Memory B cell (primary cell): Measurements from ENCODE around the gene BCL2L13.
"Not testable (repeated sequence)": the region's sequence is repeated elsewhere in the genome, so short reads cannot be mapped to it uniquely, and the experiment has no call there.

Experiments used
- ATAC-seq: fragments of 150-1000 bp; cut with Tn5 transposase; 2 replicates; pipeline ENCODE4 v1.10.0; 2021; ENCODE audit warnings: low read depth, mild to moderate bottlenecking, moderate library complexity
- DNase-seq, 2 donors: peaks; one replicate each; pipeline ENCODE4 v3.0.0; 2022; ENCODE audit warnings: low spot score in 2 of 2
- H3K27ac Mint-ChIP-seq: one replicate; pipeline ENCODE4 v1.8.0; 2022; ENCODE audit warnings: mild to moderate bottlenecking, moderate library complexity, mixed read lengths
- H3K27me3 Mint-ChIP-seq: one replicate; pipeline ENCODE4 v1.8.0; 2022; ENCODE audit warnings: mixed read lengths
- H3K36me3 Mint-ChIP-seq: one replicate; pipeline ENCODE4 v1.8.0; 2022; ENCODE audit warnings: mild to moderate bottlenecking, mixed read lengths
- H3K4me1 Mint-ChIP-seq: one replicate; pipeline ENCODE4 v1.8.0; 2022; ENCODE audit warnings: mixed read lengths
- H3K4me3 Mint-ChIP-seq: one replicate; pipeline ENCODE4 v1.8.0; 2022; ENCODE audit warnings: mild to moderate bottlenecking, moderate library complexity, mixed read lengths
- H3K9me3 Mint-ChIP-seq: one replicate; pipeline ENCODE4 v1.8.0; 2022; ENCODE audit warnings: mixed read lengths

The BCL2L13 gene

GRCh38 chr22:17647452-17647851 lies 8.9 kb downstream of the BCL2L13 start:
- H3K27me3 Mint-ChIP-seq = no peaks in the 10 kb centered on the region
- H3K9me3 Mint-ChIP-seq = no peaks in the 10 kb centered on the region
- peaks cover 2% of the 10 kb centered on the region for H3K36me3 Mint-ChIP-seq
- no peak overlapping the region for H3K4me3 Mint-ChIP-seq
- no peak for DNase-seq
- H3K4me1 Mint-ChIP-seq = peaks cover 3% of the 10 kb centered on the region
- ATAC-seq = no peak
- H3K27ac Mint-ChIP-seq = no peak overlapping the region

GRCh38 chr22:17647991-17648390 lies 9.4 kb downstream of the BCL2L13 start:
- no peak for ATAC-seq
- peaks cover 3% of the 10 kb centered on the region for H3K4me1 Mint-ChIP-seq
- peaks cover 2% of the 10 kb centered on the region for H3K36me3 Mint-ChIP-seq
- H3K9me3 Mint-ChIP-seq = no peaks in the 10 kb centered on the region
- H3K27me3 Mint-ChIP-seq = no peaks in the 10 kb centered on the region
- no peak overlapping the region for H3K27ac Mint-ChIP-seq
- no peak overlapping the region for H3K4me3 Mint-ChIP-seq
- DNase-seq = no peak

- Mint-ChIP-seq H3K27ac (no peak overlapping the region), H3K9me3 (no peaks in the 10 kb centered on the region), H3K36me3 (peaks cover 2% of the 10 kb centered on the region)
These were observed 10.0 kb downstream of the BCL2L13 start for GRCh38 chr22:17648569-17648968.

GRCh38 chr22:17655289-17655688 lies 16.7 kb downstream of the BCL2L13 start:
- Mint-ChIP-seq H3K9me3 (no peaks in the 10 kb centered on the region), H3K27ac (no peak overlapping the region), H3K27me3 (no peaks in the 10 kb centered on the region), H3K4me1 (peaks cover 2% of the 10 kb centered on the region), H3K36me3 (peaks cover 5% of the 10 kb centered on the region), H3K4me3 (no peak overlapping the region)
- ATAC-seq (no peak), DNase-seq (no peak)

More at GRCh38 chr22:17648569-17648968, 10.0 kb downstream of the BCL2L13 start:
- H3K4me1 Mint-ChIP-seq = peaks cover 5% of the 10 kb centered on the region
- DNase-seq = no peak
- no peaks in the 10 kb centered on the region for H3K27me3 Mint-ChIP-seq
- no peak for ATAC-seq
- H3K4me3 Mint-ChIP-seq = no peak overlapping the region

- no peaks in the 10 kb centered on the region for H3K9me3 Mint-ChIP-seq
- H3K4me3 Mint-ChIP-seq = no peak overlapping the region
- DNase-seq (no peak), ATAC-seq (no peak)
- H3K36me3 Mint-ChIP-seq = peaks cover 10% of the 10 kb centered on the region
- no peaks in the 10 kb centered on the region for H3K27me3 Mint-ChIP-seq
- H3K27ac Mint-ChIP-seq = no peak overlapping the region
- H3K4me1 Mint-ChIP-seq = peaks cover 2% of the 10 kb centered on the region
These were observed 18.4 kb downstream of the BCL2L13 start for GRCh38 chr22:17656870-17657395.

GRCh38 chr22:17664414-17665055 lies 26.0 kb downstream of the BCL2L13 start:
- Mint-ChIP-seq H3K27me3 (no peaks in the 10 kb centered on the region), H3K9me3 (peaks cover 5% of the 10 kb centered on the region), H3K4me3 (no peak overlapping the region), H3K4me1 (peaks cover 5% of the 10 kb centered on the region), H3K27ac (no peak overlapping the region), H3K36me3 (peaks cover 37% of the 10 kb centered on the region)
- ATAC-seq (no peak), DNase-seq (no peak)

GRCh38 chr22:17665248-17665647 lies 26.7 kb downstream of the BCL2L13 start:
- H3K4me3 Mint-ChIP-seq = no peak overlapping the region
- peak overlapping the region; percentile 21 for H3K27ac Mint-ChIP-seq
- peaks cover 5% of the 10 kb centered on the region for H3K4me1 Mint-ChIP-seq
- no peak for ATAC-seq
- no peaks in the 10 kb centered on the region for H3K27me3 Mint-ChIP-seq
- DNase-seq = no peak
- peaks cover 5% of the 10 kb centered on the region for H3K9me3 Mint-ChIP-seq
- H3K36me3 Mint-ChIP-seq = peaks cover 38% of the 10 kb centered on the region

GRCh38 chr22:17665854-17666253 lies 27.3 kb downstream of the BCL2L13 start:
- peaks cover 5% of the 10 kb centered on the region for H3K9me3 Mint-ChIP-seq
- peaks cover 33% of the 10 kb centered on the region for H3K36me3 Mint-ChIP-seq
- DNase-seq = no peak
- ATAC-seq = no peak
- H3K4me3 Mint-ChIP-seq = no peak overlapping the region
- no peaks in the 10 kb centered on the region for H3K27me3 Mint-ChIP-seq
- no peak overlapping the region for H3K27ac Mint-ChIP-seq
- H3K4me1 Mint-ChIP-seq = peaks cover 5% of the 10 kb centered on the region

- not testable (repeated sequence) for DNase-seq, ATAC-seq, H3K4me1 Mint-ChIP-seq, H3K27ac Mint-ChIP-seq, H3K9me3 Mint-ChIP-seq, H3K27me3 Mint-ChIP-seq, H3K4me3 Mint-ChIP-seq
- peaks cover 12% of the 10 kb centered on the region for H3K36me3 Mint-ChIP-seq
These were observed 33.0 kb downstream of the BCL2L13 start for GRCh38 chr22:17671521-17672092.

- no peaks in the 10 kb centered on the region for H3K27me3 Mint-ChIP-seq
- H3K4me1 Mint-ChIP-seq = peaks cover 8% of the 10 kb centered on the region
- peaks cover 7% of the 10 kb centered on the region for H3K36me3 Mint-ChIP-seq
- H3K27ac Mint-ChIP-seq = no peak overlapping the region
- DNase-seq (no peak), ATAC-seq (no peak)
- H3K4me3 Mint-ChIP-seq = no peak overlapping the region
- H3K9me3 Mint-ChIP-seq = no peaks in the 10 kb centered on the region
These were observed 33.9 kb downstream of the BCL2L13 start for GRCh38 chr22:17672417-17672991.

GRCh38 chr22:17674152-17674551 lies 35.6 kb downstream of the BCL2L13 start:
- Mint-ChIP-seq H3K4me3 (no peak overlapping the region), H3K27ac (no peak overlapping the region)

GRCh38 chr22:17675584-17675983 lies 37.0 kb downstream of the BCL2L13 start:
- H3K27ac Mint-ChIP-seq = no peak overlapping the region
- no peak for ATAC-seq
- no peak overlapping the region for H3K4me3 Mint-ChIP-seq
- peaks cover 5% of the 10 kb centered on the region for H3K4me1 Mint-ChIP-seq
- DNase-seq = no peak
- H3K27me3 Mint-ChIP-seq = no peaks in the 10 kb centered on the region
- H3K36me3 Mint-ChIP-seq = peaks cover 4% of the 10 kb centered on the region
- no peaks in the 10 kb centered on the region for H3K9me3 Mint-ChIP-seq

More at GRCh38 chr22:17674152-17674551, 35.6 kb downstream of the BCL2L13 start:
- peaks cover 10% of the 10 kb centered on the region for H3K36me3 Mint-ChIP-seq
- no peaks in the 10 kb centered on the region for H3K9me3 Mint-ChIP-seq
- no peaks in the 10 kb centered on the region for H3K27me3 Mint-ChIP-seq
- peaks cover 9% of the 10 kb centered on the region for H3K4me1 Mint-ChIP-seq
- DNase-seq (no peak), ATAC-seq (no peak)

GRCh38 chr22:17678817-17679385 lies 40.3 kb downstream of the BCL2L13 start:
- H3K4me3 Mint-ChIP-seq = no peak overlapping the region
- no peaks in the 10 kb centered on the region for H3K9me3 Mint-ChIP-seq
- peaks cover 4% of the 10 kb centered on the region for H3K36me3 Mint-ChIP-seq
- H3K4me1 Mint-ChIP-seq = peaks cover 3% of the 10 kb centered on the region
- no peak overlapping the region for H3K27ac Mint-ChIP-seq
- H3K27me3 Mint-ChIP-seq = no peaks in the 10 kb centered on the region
- DNase-seq (no peak), ATAC-seq (no peak)

GRCh38 chr22:17684245-17684644 lies 45.7 kb downstream of the BCL2L13 start:
- H3K36me3 Mint-ChIP-seq = peaks cover 2% of the 10 kb centered on the region
- H3K27me3 Mint-ChIP-seq = no peaks in the 10 kb centered on the region
- H3K4me3 Mint-ChIP-seq = no peak overlapping the region
- no peak overlapping the region for H3K27ac Mint-ChIP-seq
- peaks cover 6% of the 10 kb centered on the region for H3K4me1 Mint-ChIP-seq
- DNase-seq (no peak), ATAC-seq (no peak)
- H3K9me3 Mint-ChIP-seq = no peaks in the 10 kb centered on the region
